Measurements from ENCODE around the gene WDR13.

DNA sequence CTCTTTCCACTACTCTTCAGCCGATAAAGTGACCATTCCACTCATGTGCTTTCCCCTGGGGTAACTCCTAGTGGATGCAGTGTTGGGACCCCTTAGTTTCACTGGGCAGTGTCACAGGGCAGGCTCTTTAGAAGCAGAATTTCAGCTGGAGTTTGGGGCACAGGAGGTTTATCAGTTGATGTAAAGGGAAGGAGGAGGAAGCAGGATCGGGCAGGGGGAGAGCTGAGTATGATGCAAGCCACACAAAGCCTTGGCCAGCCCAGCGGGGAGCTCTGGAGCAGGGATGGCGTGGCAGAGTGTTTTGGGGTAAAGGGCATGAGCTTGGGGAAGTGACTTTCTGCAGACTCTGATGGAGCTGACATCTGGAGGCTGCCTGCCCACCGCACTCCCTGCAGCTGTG is 19.3 kb downstream of the WDR13 start:
- TF ChIP-seq CTCF (IDR thresholded peaks at IDR 0.05) (no peak), POLR2A (IDR thresholded peaks at IDR 0.05) (no peak), EP300 (IDR thresholded peaks at IDR 0.05) (no peak)
